ENCODE measurements around the gene MTCH1.

Gene MTCH1

GRCh38 chr6:36937896-36938295, 48.1 kb downstream of the MTCH1 start:
- no peak for DNase-seq
- in situ Hi-C loops (cut with MboI; ENCODE audit: low pct_unique_long_range_greater_than_20kb, low sequenced_read_pairs): no loop called here

- no peak for DNase-seq
- in situ Hi-C loops (cut with MboI; ENCODE audit: low pct_unique_long_range_greater_than_20kb, low sequenced_read_pairs): no loop called here
Measured at GRCh38 chr6:36936824-36937223, 49.2 kb downstream of the MTCH1 start.

- in situ Hi-C loops (cut with MboI; ENCODE audit: low pct_unique_long_range_greater_than_20kb, low sequenced_read_pairs): no loop called here
- no peak for DNase-seq
Measured at GRCh38 chr6:36934901-36935300, 51.1 kb downstream of the MTCH1 start.

- DNase-seq: no peak
- in situ Hi-C loops (cut with MboI; ENCODE audit: low pct_unique_long_range_greater_than_20kb, low sequenced_read_pairs): no loop called here
Measured at GRCh38 chr6:36933519-36933918, 52.5 kb downstream of the MTCH1 start.

GRCh38 chr6:36933102-36933501, 52.9 kb downstream of the MTCH1 start:
- in situ Hi-C loops (cut with MboI; ENCODE audit: low pct_unique_long_range_greater_than_20kb, low sequenced_read_pairs): no loop called here
- no peak for DNase-seq

GRCh38 chr6:36930483-36930882, 55.5 kb downstream of the MTCH1 start:
- no peak for DNase-seq

GRCh38 chr6:36929607-36930006, 56.4 kb downstream of the MTCH1 start:
- in situ Hi-C loops (cut with MboI; ENCODE audit: low pct_unique_long_range_greater_than_20kb, low sequenced_read_pairs): no loop called here

More at GRCh38 chr6:36930483-36930882, 55.5 kb downstream of the MTCH1 start:
- in situ Hi-C loops (cut with MboI; ENCODE audit: low pct_unique_long_range_greater_than_20kb, low sequenced_read_pairs): no loop called here

GRCh38 chr6:36929152-36929551, 56.8 kb downstream of the MTCH1 start:
- in situ Hi-C loops (cut with MboI; ENCODE audit: low pct_unique_long_range_greater_than_20kb, low sequenced_read_pairs): no loop called here

More at GRCh38 chr6:36929607-36930006, 56.4 kb downstream of the MTCH1 start:
- no peak for DNase-seq

GRCh38 chr6:36928547-36928918, 57.5 kb downstream of the MTCH1 start:
- in situ Hi-C loops (cut with MboI; ENCODE audit: low pct_unique_long_range_greater_than_20kb, low sequenced_read_pairs): no loop called here
- no peak for DNase-seq

More at GRCh38 chr6:36929152-36929551, 56.8 kb downstream of the MTCH1 start:
- DNase-seq: no peak

- in situ Hi-C loops (cut with MboI; ENCODE audit: low pct_unique_long_range_greater_than_20kb, low sequenced_read_pairs): no loop called here
- DNase-seq: no peak
Measured at GRCh38 chr6:36927691-36928546, 58.1 kb downstream of the MTCH1 start.

GRCh38 chr6:36926708-36927513, 59.1 kb downstream of the MTCH1 start:
- DNase-seq: no peak
- in situ Hi-C loops (cut with MboI; ENCODE audit: low pct_unique_long_range_greater_than_20kb, low sequenced_read_pairs): no loop called here

- DNase-seq: no peak
- in situ Hi-C loops (cut with MboI; ENCODE audit: low pct_unique_long_range_greater_than_20kb, low sequenced_read_pairs): no loop called here
Measured at GRCh38 chr6:36925809-36926208, 60.2 kb downstream of the MTCH1 start.

- DNase-seq: no peak
- in situ Hi-C loops (cut with MboI; ENCODE audit: low pct_unique_long_range_greater_than_20kb, low sequenced_read_pairs): no loop called here
Measured at GRCh38 chr6:36924778-36925374, 61.1 kb downstream of the MTCH1 start.

- no peak for DNase-seq
- in situ Hi-C loops (cut with MboI; ENCODE audit: low pct_unique_long_range_greater_than_20kb, low sequenced_read_pairs): no loop called here
Measured at GRCh38 chr6:36924131-36924530, 61.9 kb downstream of the MTCH1 start.

- in situ Hi-C loops (cut with MboI; ENCODE audit: low pct_unique_long_range_greater_than_20kb, low sequenced_read_pairs): no loop called here
- DNase-seq: no peak
Measured at GRCh38 chr6:36920546-36920945, 65.5 kb downstream of the MTCH1 start.

GRCh38 chr6:36920049-36920448, 65.9 kb downstream of the MTCH1 start:
- no peak for DNase-seq

More at GRCh38 chr6:36920049-36920448, 65.9 kb downstream of the MTCH1 start:
- in situ Hi-C loops (cut with MboI; ENCODE audit: low pct_unique_long_range_greater_than_20kb, low sequenced_read_pairs): no loop called here

All from KBM-7 (cell line).